Measurements from ENCODE around the gene NELL1.

GRCh38 chr11:21405422-21405821 is 736.0 kb downstream of the NELL1 start:
- no peak for TF ChIP-seq CTCF (conservative IDR thresholded peaks at IDR 0.05; ENCODE audit: low read depth in 2 of 2)
- no peak for TF ChIP-seq EZH2phosphoT487 (IDR thresholded peaks at IDR 0.05; ENCODE audit: unreplicated experiment)
- TF ChIP-seq REST (IDR thresholded peaks at IDR 0.05; ENCODE audit: unreplicated experiment) = no peak
- TF ChIP-seq CREB1 (CRISPR knock-in tag; IDR thresholded peaks at IDR 0.05; ENCODE audit: low read depth) = no peak
- TF ChIP-seq NANOG (IDR thresholded peaks at IDR 0.05; ENCODE audit: borderline replicate concordance) = no peak
- TF ChIP-seq EZH2 (IDR thresholded peaks at IDR 0.05; ENCODE audit: low read depth, unreplicated experiment) = no peak
- TF ChIP-seq JUNB (IDR thresholded peaks at IDR 0.05; ENCODE audit: unreplicated experiment) = no peak
- TF ChIP-seq ZNF331 (CRISPR knock-in tag; IDR thresholded peaks at IDR 0.05; ENCODE audit: low read depth) = no peak
- no peak for TF ChIP-seq POLR2AphosphoS5 (IDR thresholded peaks at IDR 0.05; ENCODE audit: low read depth)
- no peak for TF ChIP-seq ZNF114 (CRISPR knock-in tag; IDR thresholded peaks at IDR 0.05)
- TF ChIP-seq ETS1 (IDR thresholded peaks at IDR 0.05) = no peak
- TF ChIP-seq ZNF462 (CRISPR knock-in tag; IDR thresholded peaks at IDR 0.05) = no peak

Data from GM23338 (cell line).